ENCODE measurements around the gene SIGLEC12. TPM values are rescaled to one million over a fixed set of nuclear protein-coding genes. Genes with fewer than 3 reads are reported as not detected.

SIGLEC12 gene
- total and polyA plus RNA-seq, 9 of the 15 experiments (the other 6 are each of a cell fraction or from before 2014, with no cell fraction given) = 0.08 to 1.3 (median 0.54) TPM

GRCh38 chr19:51546107-51546649, 44.6 kb upstream of the SIGLEC12 start (continued):
- TF ChIP-seq, protein P1, sequence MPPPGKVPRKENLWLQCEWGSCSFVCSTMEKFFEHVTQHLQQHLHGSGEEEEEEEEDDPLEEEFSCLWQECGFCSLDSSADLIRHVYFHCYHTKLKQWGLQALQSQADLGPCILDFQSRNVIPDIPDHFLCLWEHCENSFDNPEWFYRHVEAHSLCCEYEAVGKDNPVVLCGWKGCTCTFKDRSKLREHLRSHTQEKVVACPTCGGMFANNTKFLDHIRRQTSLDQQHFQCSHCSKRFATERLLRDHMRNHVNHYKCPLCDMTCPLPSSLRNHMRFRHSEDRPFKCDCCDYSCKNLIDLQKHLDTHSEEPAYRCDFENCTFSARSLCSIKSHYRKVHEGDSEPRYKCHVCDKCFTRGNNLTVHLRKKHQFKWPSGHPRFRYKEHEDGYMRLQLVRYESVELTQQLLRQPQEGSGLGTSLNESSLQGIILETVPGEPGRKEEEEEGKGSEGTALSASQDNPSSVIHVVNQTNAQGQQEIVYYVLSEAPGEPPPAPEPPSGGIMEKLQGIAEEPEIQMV (tag; conservative IDR thresholded peaks at IDR 0.05; ENCODE audit: low read depth) = no peak
- TF ChIP-seq HDAC2 (IDR thresholded peaks at IDR 0.05) (no peak), ZKSCAN8 (CRISPR knock-in tag; IDR thresholded peaks at IDR 0.05) (peak; percentile 49; the same call in 1 of the 2 replicates), CXXC5 (CRISPR knock-in tag; IDR thresholded peaks at IDR 0.05) (0 out of 2 replicates have a peak, but pooled peaks have one; percentile 64), ZNF79 (CRISPR knock-in tag; IDR thresholded peaks at IDR 0.05; ENCODE audit: low read depth) (0 out of 2 replicates have a peak, but pooled peaks have one; percentile 13), ZNF282 (CRISPR knock-in tag; IDR thresholded peaks at IDR 0.05) (no peak), ARID1B (IDR thresholded peaks at IDR 0.05) (no peak), KLF13 (tag; IDR thresholded peaks at IDR 0.05; ENCODE audit: borderline replicate concordance, low read depth) (no peak), ATF7 (IDR thresholded peaks at IDR 0.05) (no peak), TCF3 (CRISPR knock-in tag; IDR thresholded peaks at IDR 0.05) (no peak), WHSC1 (IDR thresholded peaks at IDR 0.05; ENCODE audit: low read length) (peak; percentile 30), SMAD3 (CRISPR knock-in tag; conservative IDR thresholded peaks at IDR 0.05) (no peak), PTRF (tag; IDR thresholded peaks at IDR 0.05) (peak; percentile 72), NONO (IDR thresholded peaks at IDR 0.05; ENCODE audit: low read depth in 2 of 2, low read length in 1 of 2) (no peak), DDX20 (tag; IDR thresholded peaks at IDR 0.05; ENCODE audit: low read depth) (peak; percentile 67; the same call in 1 of the 2 replicates)
- TF ChIP-seq, protein P2, sequence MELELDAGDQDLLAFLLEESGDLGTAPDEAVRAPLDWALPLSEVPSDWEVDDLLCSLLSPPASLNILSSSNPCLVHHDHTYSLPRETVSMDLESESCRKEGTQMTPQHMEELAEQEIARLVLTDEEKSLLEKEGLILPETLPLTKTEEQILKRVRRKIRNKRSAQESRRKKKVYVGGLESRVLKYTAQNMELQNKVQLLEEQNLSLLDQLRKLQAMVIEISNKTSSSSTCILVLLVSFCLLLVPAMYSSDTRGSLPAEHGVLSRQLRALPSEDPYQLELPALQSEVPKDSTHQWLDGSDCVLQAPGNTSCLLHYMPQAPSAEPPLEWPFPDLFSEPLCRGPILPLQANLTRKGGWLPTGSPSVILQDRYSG (tag; conservative IDR thresholded peaks at IDR 0.05; ENCODE audit: low read depth) = peak; percentile 89
- TF ChIP-seq, protein P3, sequence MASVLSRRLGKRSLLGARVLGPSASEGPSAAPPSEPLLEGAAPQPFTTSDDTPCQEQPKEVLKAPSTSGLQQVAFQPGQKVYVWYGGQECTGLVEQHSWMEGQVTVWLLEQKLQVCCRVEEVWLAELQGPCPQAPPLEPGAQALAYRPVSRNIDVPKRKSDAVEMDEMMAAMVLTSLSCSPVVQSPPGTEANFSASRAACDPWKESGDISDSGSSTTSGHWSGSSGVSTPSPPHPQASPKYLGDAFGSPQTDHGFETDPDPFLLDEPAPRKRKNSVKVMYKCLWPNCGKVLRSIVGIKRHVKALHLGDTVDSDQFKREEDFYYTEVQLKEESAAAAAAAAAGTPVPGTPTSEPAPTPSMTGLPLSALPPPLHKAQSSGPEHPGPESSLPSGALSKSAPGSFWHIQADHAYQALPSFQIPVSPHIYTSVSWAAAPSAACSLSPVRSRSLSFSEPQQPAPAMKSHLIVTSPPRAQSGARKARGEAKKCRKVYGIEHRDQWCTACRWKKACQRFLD (CRISPR knock-in tag; IDR thresholded peaks at IDR 0.05) = 0 out of 2 replicates have a peak, but pooled peaks have one; percentile 34
- TF ChIP-seq, protein P4, sequence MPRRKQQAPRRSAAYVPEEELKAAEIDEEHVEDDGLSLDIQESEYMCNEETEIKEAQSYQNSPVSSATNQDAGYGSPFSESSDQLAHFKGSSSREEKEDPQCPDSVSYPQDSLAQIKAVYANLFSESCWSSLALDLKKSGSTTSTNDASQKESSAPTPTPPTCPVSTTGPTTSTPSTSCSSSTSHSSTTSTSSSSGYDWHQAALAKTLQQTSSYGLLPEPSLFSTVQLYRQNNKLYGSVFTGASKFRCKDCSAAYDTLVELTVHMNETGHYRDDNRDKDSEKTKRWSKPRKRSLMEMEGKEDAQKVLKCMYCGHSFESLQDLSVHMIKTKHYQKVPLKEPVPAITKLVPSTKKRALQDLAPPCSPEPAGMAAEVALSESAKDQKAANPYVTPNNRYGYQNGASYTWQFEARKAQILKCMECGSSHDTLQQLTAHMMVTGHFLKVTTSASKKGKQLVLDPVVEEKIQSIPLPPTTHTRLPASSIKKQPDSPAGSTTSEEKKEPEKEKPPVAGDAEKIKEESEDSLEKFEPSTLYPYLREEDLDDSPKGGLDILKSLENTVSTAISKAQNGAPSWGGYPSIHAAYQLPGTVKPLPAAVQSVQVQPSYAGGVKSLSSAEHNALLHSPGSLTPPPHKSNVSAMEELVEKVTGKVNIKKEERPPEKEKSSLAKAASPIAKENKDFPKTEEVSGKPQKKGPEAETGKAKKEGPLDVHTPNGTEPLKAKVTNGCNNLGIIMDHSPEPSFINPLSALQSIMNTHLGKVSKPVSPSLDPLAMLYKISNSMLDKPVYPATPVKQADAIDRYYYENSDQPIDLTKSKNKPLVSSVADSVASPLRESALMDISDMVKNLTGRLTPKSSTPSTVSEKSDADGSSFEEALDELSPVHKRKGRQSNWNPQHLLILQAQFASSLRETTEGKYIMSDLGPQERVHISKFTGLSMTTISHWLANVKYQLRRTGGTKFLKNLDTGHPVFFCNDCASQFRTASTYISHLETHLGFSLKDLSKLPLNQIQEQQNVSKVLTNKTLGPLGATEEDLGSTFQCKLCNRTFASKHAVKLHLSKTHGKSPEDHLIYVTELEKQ (CRISPR knock-in tag; IDR thresholded peaks at IDR 0.05) = peak; percentile 34; the same call in 1 of the 2 replicates
- TF ChIP-seq, protein P5, sequence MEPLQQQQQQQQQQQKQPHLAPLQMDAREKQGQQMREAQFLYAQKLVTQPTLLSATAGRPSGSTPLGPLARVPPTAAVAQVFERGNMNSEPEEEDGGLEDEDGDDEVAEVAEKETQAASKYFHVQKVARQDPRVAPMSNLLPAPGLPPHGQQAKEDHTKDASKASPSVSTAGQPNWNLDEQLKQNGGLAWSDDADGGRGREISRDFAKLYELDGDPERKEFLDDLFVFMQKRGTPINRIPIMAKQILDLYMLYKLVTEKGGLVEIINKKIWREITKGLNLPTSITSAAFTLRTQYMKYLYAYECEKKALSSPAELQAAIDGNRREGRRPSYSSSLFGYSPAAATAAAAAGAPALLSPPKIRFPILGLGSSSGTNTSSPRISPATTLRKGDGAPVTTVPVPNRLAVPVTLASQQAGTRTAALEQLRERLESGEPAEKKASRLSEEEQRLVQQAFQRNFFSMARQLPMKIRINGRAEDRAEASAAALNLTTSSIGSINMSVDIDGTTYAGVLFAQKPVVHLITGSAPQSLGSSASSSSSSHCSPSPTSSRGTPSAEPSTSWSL (CRISPR knock-in tag; IDR thresholded peaks at IDR 0.05; ENCODE audit: borderline replicate concordance) = 0 out of 2 replicates have a peak, but pooled peaks have one; percentile 65

Data from K562 (cell line).